ENCODE results near the gene HEPH. TPM values are rescaled to one million over a fixed set of nuclear protein-coding genes. Genes with fewer than 3 reads are reported as not detected.

The HEPH gene
- total and polyA plus RNA-seq, 12 donors: 3.8 to 48.5 (median 26.8) TPM

- TF ChIP-seq CTCF (IDR thresholded peaks at IDR 0.05): no peak
- Histone ChIP-seq H3K9me3 (no peaks in the 10 kb centered on the region), H3K27ac (no peak overlapping the region), H3K36me3 (no peaks in the 10 kb centered on the region), H3K27me3 (peaks cover 0 to 49% (median 0%) of the 10 kb centered on the region in 7 donors), H3K4me1 (no peaks in the 10 kb centered on the region), H3K4me3 (no peak overlapping the region)
- DNase-seq (no peak), ATAC-seq (no peak)
- intact Hi-C loops (cut with DNase I): no loop called here
- 75 to 78% methylated on average over 1 of the region's 1 CpG for WGBS, 2 donors
Observed at GRCh38 chrX:66142351-66142750, 21.7 kb upstream of the HEPH start.

- ATAC-seq: no peak
- H3K27ac ChIP-seq: no peak overlapping the region
- no peaks in the 10 kb centered on the region for H3K4me1 ChIP-seq
- H3K27me3 ChIP-seq: peaks cover 0 to 54% (median 0%) of the 10 kb centered on the region in 7 donors
- no peaks in the 10 kb centered on the region for H3K36me3 ChIP-seq
- H3K9me3 ChIP-seq: no peaks in the 10 kb centered on the region
- H3K4me3 ChIP-seq: no peak overlapping the region
- no peak for DNase-seq
- intact Hi-C loops (cut with DNase I): no loop called here
- no peak for TF ChIP-seq CTCF (IDR thresholded peaks at IDR 0.05)
- WGBS, 2 donors: 67 to 78% methylated on average over 2 of the region's 2 CpGs
Observed at GRCh38 chrX:66144258-66144657, 19.8 kb upstream of the HEPH start.

GRCh38 chrX:66149519-66149918 lies 14.5 kb upstream of the HEPH start:
- intact Hi-C loops (cut with DNase I): no loop called here
- Histone ChIP-seq H3K27me3 (peaks cover 0 to 77% (median 0%) of the 10 kb centered on the region in 7 donors), H3K4me3 (no peak overlapping the region), H3K4me1 (no peaks in the 10 kb centered on the region), H3K9me3 (no peaks in the 10 kb centered on the region), H3K36me3 (no peaks in the 10 kb centered on the region), H3K27ac (no peak overlapping the region)
- DNase-seq (no peak), ATAC-seq (no peak)
- WGBS, 2 donors: 93 to 100% methylated on average over 1 of the region's 1 CpG
- TF ChIP-seq CTCF (IDR thresholded peaks at IDR 0.05): no peak

- Histone ChIP-seq H3K36me3 (no peaks in the 10 kb centered on the region), H3K4me1 (no peaks in the 10 kb centered on the region), H3K4me3 (no peak overlapping the region), H3K27me3 (peaks cover 0 to 81% (median 0%) of the 10 kb centered on the region in 7 donors), H3K9me3 (no peaks in the 10 kb centered on the region), H3K27ac (no peak overlapping the region)
- intact Hi-C loops (cut with DNase I): no loop called here
- TF ChIP-seq CTCF (IDR thresholded peaks at IDR 0.05): no peak
- ATAC-seq (no peak), DNase-seq (no peak)
Observed at GRCh38 chrX:66150163-66150562, 13.9 kb upstream of the HEPH start.

Measured in heart right ventricle (tissue), 16 donors.